ENCODE measurements around the gene PIGU. TPM values are rescaled to one million over a fixed set of nuclear protein-coding genes. Genes with fewer than 3 reads are reported as not detected.
"Not testable (repeated sequence)": the region's sequence is repeated elsewhere in the genome, so short reads cannot be mapped to it uniquely, and the experiment has no call there.

PIGU gene
- total and polyA plus RNA-seq, 7 experiments from 2014 or later: 8.6 to 34.5 (median 16.7) TPM

DNA sequence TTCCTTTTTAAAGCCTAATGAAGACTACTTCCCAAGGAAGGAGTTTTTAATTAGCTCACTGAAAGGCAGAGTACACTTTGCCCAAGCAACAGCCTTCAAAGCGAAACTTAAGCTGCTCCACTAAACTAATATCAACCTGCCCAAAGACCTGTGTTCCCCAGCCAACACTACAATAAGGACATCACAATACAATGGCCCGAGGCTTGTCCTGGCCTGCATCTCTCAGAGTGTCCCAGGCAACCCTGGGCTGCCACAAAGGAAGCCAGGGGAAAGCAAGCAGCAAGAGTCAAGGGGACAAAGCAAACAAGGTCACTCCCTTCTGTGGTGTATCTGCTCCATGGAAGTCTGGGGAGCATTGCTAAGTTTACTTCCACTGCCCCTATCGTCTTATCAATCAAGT is 52.3 kb downstream of the PIGU start:
- intact Hi-C loops (cut with micrococcal nuclease): no loop called here
- Mint-ChIP-seq H3K4me3 (no peak overlapping the region), H3K36me3 (peaks cover 10 to 57% (median 27%) of the 10 kb centered on the region in 5 donors), H3K27me3 (no peaks in the 10 kb centered on the region), H3K27ac (no peak overlapping the region), H3K9me3 (no peaks in the 10 kb centered on the region), H3K4me1 (peaks cover 0 to 24% (median 0%) of the 10 kb centered on the region in 7 donors)
- ATAC-seq (no peak), DNase-seq (no peak)
- Histone ChIP-seq H3K4me1 (ENCODE audit: control insufficient read depth in 2 of 2, insufficient read depth in 2 of 2, low read length in 2 of 2) (no peaks in the 10 kb centered on the region), H3K4me3 (ENCODE audit: low read length) (no peak overlapping the region), H3K9me3 (ENCODE audit: control insufficient read depth in 2 of 3, low read length in 3 of 3) (no peaks in the 10 kb centered on the region), H3K27ac (ENCODE audit: low read depth, low read length) (no peak overlapping the region), H3K36me3 (ENCODE audit: control insufficient read depth in 2 of 3, insufficient read depth in 3 of 3, low read length in 3 of 3) (peaks cover 0 to 34% (median 0%) of the 10 kb centered on the region in 3 experiments), H3K27me3 (ENCODE audit: control insufficient read depth in 2 of 2, insufficient read depth in 2 of 2, low read length in 2 of 2) (no peaks in the 10 kb centered on the region)
- CTCF ChIA-PET: no interaction called here
- POLR2A ChIA-PET: no interaction called here

DNA sequence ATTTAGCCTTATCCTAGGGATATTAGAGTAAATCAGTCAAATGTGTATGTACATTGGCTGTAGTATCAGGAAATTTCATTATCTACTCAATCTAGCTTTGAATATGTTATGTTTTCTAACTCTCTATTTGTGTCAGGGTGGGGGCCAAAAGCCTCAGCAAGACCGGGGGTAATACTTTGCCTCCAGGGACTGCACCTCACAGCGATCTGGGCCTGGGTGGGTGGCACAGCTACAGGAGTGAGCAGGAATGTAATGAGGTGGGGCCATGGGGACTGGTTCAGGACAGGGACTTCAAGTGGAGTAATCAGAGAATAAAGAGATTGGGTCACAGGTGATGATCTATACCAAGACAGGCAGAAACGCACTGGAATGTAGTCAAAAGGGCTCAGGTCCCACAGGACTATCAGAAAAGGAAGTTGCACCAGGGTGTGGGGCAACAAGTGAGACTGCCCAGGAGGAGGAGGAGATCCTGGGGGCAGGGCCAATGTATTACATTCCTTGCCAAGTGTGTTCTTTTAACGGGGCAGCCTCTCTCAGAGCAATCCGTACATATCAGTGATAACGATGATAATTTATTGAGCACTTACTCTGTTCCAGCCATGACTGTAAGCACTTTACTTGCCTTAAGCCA is 54.0 kb downstream of the PIGU start:
- H3K27me3 Mint-ChIP-seq: no peaks in the 10 kb centered on the region
- no peaks in the 10 kb centered on the region for H3K9me3 Mint-ChIP-seq
- DNase-seq (no peak), ATAC-seq (peak; percentile 50)
- peaks cover 10 to 61% (median 30%) of the 10 kb centered on the region in 5 donors for H3K36me3 Mint-ChIP-seq
- H3K4me3 ChIP-seq (ENCODE audit: low read length): no peak overlapping the region
- CTCF ChIA-PET: no interaction called here
- no peaks in the 10 kb centered on the region for H3K27me3 ChIP-seq (ENCODE audit: control insufficient read depth in 2 of 2, insufficient read depth in 2 of 2, low read length in 2 of 2)
- H3K27ac ChIP-seq (ENCODE audit: low read depth, low read length): no peak overlapping the region
- H3K27ac Mint-ChIP-seq: no peak overlapping the region
- intact Hi-C loops (cut with micrococcal nuclease): no loop called here
- H3K4me1 ChIP-seq (ENCODE audit: control insufficient read depth in 2 of 2, insufficient read depth in 2 of 2, low read length in 2 of 2): no peaks in the 10 kb centered on the region
- peaks cover 0 to 34% (median 0%) of the 10 kb centered on the region in 3 experiments for H3K36me3 ChIP-seq (ENCODE audit: control insufficient read depth in 2 of 3, insufficient read depth in 3 of 3, low read length in 3 of 3)
- no peak overlapping the region for H3K4me3 Mint-ChIP-seq
- POLR2A ChIA-PET: no interaction called here
- no peaks in the 10 kb centered on the region for H3K9me3 ChIP-seq (ENCODE audit: control insufficient read depth in 2 of 3, low read length in 3 of 3)
- H3K4me1 Mint-ChIP-seq: peaks cover 0 to 27% (median 0%) of the 10 kb centered on the region in 7 donors

DNA sequence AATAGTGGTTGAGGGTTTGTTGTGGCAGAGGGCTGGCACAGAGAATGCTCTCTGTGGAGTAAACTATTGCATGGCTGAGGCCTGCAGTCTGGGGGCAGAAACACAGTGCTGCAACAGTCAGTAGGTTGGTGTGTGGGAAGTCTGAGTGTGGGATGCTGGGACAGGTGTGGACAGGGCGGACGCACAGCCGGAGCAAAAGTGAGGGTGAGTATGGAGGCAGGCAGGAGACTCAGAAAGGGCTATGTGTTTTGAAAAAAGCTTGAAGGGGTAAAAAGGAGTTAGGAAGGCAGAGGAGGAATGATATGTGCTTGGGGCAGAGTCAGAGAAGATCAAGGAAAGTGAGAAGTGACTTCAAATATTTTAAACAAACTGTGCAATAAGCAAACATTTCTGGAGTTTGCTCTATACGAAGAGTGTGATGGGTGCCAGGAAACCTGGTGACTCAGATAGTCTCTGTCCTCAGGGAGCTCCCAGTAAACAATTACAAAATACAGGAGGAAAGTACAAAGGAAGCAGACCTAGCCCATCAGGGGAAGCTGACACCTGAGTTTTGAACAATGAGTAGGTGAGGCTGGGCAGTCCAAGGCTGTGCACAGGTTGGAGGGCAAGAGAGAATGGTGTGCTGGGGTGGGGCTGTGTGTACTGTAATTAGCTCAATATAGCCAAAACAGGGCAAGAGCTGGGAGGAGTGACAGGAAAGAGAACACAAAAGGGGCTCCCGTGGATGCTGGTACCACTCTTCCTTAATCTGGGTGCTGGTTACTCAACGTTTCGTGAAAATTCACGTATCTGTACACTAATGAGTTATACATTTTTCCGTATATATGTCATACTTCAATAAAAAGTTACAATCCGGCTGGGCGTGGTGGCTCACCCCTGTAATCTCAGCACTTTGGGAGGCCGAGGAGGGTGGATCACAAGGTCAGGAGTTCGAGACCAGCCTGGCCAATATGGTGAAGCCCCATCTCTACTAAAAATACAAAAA is 55.2 kb downstream of the PIGU start:
- no peak overlapping the region for H3K4me3 Mint-ChIP-seq
- H3K9me3 Mint-ChIP-seq: peaks cover 0 to 1% (median 0%) of the 10 kb centered on the region in 11 donors
- H3K27ac Mint-ChIP-seq: peak overlapping the region in 2 of 9 donors; percentile 22 to 35
- no peaks in the 10 kb centered on the region for H3K27me3 Mint-ChIP-seq
- Histone ChIP-seq H3K4me3 (ENCODE audit: low read length) (no peak overlapping the region), H3K27ac (ENCODE audit: low read depth, low read length) (no peak overlapping the region), H3K9me3 (ENCODE audit: control insufficient read depth in 2 of 3, low read length in 3 of 3) (no peaks in the 10 kb centered on the region), H3K4me1 (ENCODE audit: control insufficient read depth in 2 of 2, insufficient read depth in 2 of 2, low read length in 2 of 2) (no peaks in the 10 kb centered on the region), H3K36me3 (ENCODE audit: control insufficient read depth in 2 of 3, insufficient read depth in 3 of 3, low read length in 3 of 3) (peaks cover 0 to 40% (median 0%) of the 10 kb centered on the region in 3 experiments), H3K27me3 (ENCODE audit: control insufficient read depth in 2 of 2, insufficient read depth in 2 of 2, low read length in 2 of 2) (no peaks in the 10 kb centered on the region)
- intact Hi-C loops (cut with micrococcal nuclease): no loop called here
- CTCF ChIA-PET: no interaction called here
- POLR2A ChIA-PET: no interaction called here
- H3K36me3 Mint-ChIP-seq: peaks cover 10 to 64% (median 39%) of the 10 kb centered on the region in 5 donors
- no peak for DNase-seq
- H3K4me1 Mint-ChIP-seq: peaks cover 0 to 27% (median 0%) of the 10 kb centered on the region in 7 donors
- ATAC-seq: no peak

DNA sequence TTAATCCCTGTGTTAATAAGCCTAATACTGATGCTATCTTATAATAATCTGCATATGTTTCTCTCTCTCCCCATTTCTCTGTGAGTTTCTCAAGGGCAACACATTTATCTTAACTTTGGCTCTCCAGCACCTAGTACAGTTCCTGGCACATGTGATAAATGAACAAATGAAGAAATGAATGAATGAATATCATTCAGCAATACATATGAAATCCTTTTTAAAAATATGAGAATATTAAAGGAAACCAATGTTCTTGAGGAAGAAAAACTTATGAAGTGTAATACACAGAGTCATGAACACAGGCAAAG is 55.9 kb downstream of the PIGU start:
- ATAC-seq: no peak
- H3K4me3 ChIP-seq (ENCODE audit: low read length): no peak overlapping the region
- Mint-ChIP-seq H3K27ac (peak overlapping the region in 1 of 9 donors; percentile 35), H3K27me3 (no peaks in the 10 kb centered on the region), H3K36me3 (peaks cover 10 to 68% (median 44%) of the 10 kb centered on the region in 5 donors), H3K4me1 (peaks cover 0 to 27% (median 0%) of the 10 kb centered on the region in 7 donors), H3K4me3 (no peak overlapping the region), H3K9me3 (peaks cover 0 to 1% (median 0%) of the 10 kb centered on the region in 11 donors)
- DNase-seq: no peak
- H3K4me1 ChIP-seq (ENCODE audit: control insufficient read depth in 2 of 2, insufficient read depth in 2 of 2, low read length in 2 of 2): no peaks in the 10 kb centered on the region
- intact Hi-C loops (cut with micrococcal nuclease): no loop called here
- H3K36me3 ChIP-seq (ENCODE audit: control insufficient read depth in 2 of 3, insufficient read depth in 3 of 3, low read length in 3 of 3): peaks cover 0 to 44% (median 0%) of the 10 kb centered on the region in 3 experiments
- POLR2A ChIA-PET: no interaction called here
- H3K27me3 ChIP-seq (ENCODE audit: control insufficient read depth in 2 of 2, insufficient read depth in 2 of 2, low read length in 2 of 2): no peaks in the 10 kb centered on the region
- CTCF ChIA-PET: no interaction called here
- H3K9me3 ChIP-seq (ENCODE audit: control insufficient read depth in 2 of 3, low read length in 3 of 3): no peaks in the 10 kb centered on the region
- H3K27ac ChIP-seq (ENCODE audit: low read depth, low read length): no peak overlapping the region

GRCh38 chr20:34618676-34619075 is 58.2 kb downstream of the PIGU start:
- peak overlapping the region in 1 of 9 donors; percentile 7 for H3K27ac Mint-ChIP-seq
- no peaks in the 10 kb centered on the region for H3K27me3 ChIP-seq (ENCODE audit: control insufficient read depth in 2 of 2, insufficient read depth in 2 of 2, low read length in 2 of 2)
- no peaks in the 10 kb centered on the region for H3K9me3 ChIP-seq (ENCODE audit: control insufficient read depth in 2 of 3, low read length in 3 of 3)
- H3K36me3 ChIP-seq (ENCODE audit: control insufficient read depth in 2 of 3, insufficient read depth in 3 of 3, low read length in 3 of 3): peaks cover 0 to 48% (median 0%) of the 10 kb centered on the region in 3 experiments
- peaks cover 13 to 75% (median 49%) of the 10 kb centered on the region in 5 donors for H3K36me3 Mint-ChIP-seq
- H3K4me3 ChIP-seq (ENCODE audit: low read length): no peak overlapping the region
- H3K4me3 Mint-ChIP-seq: no peak overlapping the region
- POLR2A ChIA-PET: no interaction called here
- H3K27ac ChIP-seq (ENCODE audit: low read depth, low read length): no peak overlapping the region
- CTCF ChIA-PET: interaction anchor here (1.3 kb wide), 1 partner anchor 62 kb away, joined by 3 read pairs; no protein-coding TSS in a partner anchor
- H3K27me3 Mint-ChIP-seq: no peaks in the 10 kb centered on the region
- peaks cover 0 to 27% (median 0%) of the 10 kb centered on the region in 7 donors for H3K4me1 Mint-ChIP-seq
- DNase-seq: no peak
- intact Hi-C loops (cut with micrococcal nuclease): no loop called here
- H3K4me1 ChIP-seq (ENCODE audit: control insufficient read depth in 2 of 2, insufficient read depth in 2 of 2, low read length in 2 of 2): no peaks in the 10 kb centered on the region
- ATAC-seq: no peak
- H3K9me3 Mint-ChIP-seq: peaks cover 0 to 1% (median 0%) of the 10 kb centered on the region in 11 donors

DNA sequence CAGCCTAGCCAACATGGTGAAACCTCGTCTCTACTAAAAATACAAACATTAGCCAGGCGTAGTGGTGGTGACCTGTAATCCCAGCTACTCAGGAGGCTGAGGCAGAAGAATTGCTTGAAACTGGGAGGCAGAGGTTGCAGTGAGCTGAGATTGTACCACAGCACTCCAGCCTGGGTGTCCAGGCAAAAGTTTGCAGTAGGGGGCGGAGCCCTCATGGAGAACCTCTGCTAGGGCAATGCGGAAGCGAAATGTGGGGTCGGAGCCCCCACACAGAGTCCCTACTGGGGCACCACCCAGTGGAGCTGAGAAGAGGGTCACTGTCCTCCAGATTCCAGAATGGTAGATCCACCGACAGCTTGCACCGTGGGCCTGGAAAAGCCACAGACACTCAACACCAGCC is 60.0 kb downstream of the PIGU start:
- DNase-seq; H3K9me3 ChIP-seq (ENCODE audit: control insufficient read depth in 2 of 3, low read length in 3 of 3); POLR2A ChIA-PET; ATAC-seq; H3K9me3 Mint-ChIP-seq; H3K27me3 ChIP-seq (ENCODE audit: control insufficient read depth in 2 of 2, insufficient read depth in 2 of 2, low read length in 2 of 2); H3K4me3 Mint-ChIP-seq; H3K4me1 ChIP-seq (ENCODE audit: control insufficient read depth in 2 of 2, insufficient read depth in 2 of 2, low read length in 2 of 2); intact Hi-C loops (cut with micrococcal nuclease); H3K4me3 ChIP-seq (ENCODE audit: low read length); H3K27ac Mint-ChIP-seq; H3K27me3 Mint-ChIP-seq; H3K27ac ChIP-seq (ENCODE audit: low read depth, low read length): not testable (repeated sequence)
- peaks cover 13 to 77% (median 59%) of the 10 kb centered on the region in 5 donors for H3K36me3 Mint-ChIP-seq
- peaks cover 0 to 43% (median 0%) of the 10 kb centered on the region in 3 experiments for H3K36me3 ChIP-seq (ENCODE audit: control insufficient read depth in 2 of 3, insufficient read depth in 3 of 3, low read length in 3 of 3)
- CTCF ChIA-PET: interaction anchor here (0.7 kb wide), 1 partner anchor 30 kb away, joined by 4 read pairs; no protein-coding TSS in a partner anchor
- peaks cover 0 to 17% (median 0%) of the 10 kb centered on the region in 7 donors for H3K4me1 Mint-ChIP-seq
